OCI-LY7 (cell line): ENCODE results near the gene NDUFAF5.

Source experiments
- EZH2phosphoT487 ChIP-seq: fragments of 200-600 bp; sonication (generic); IDR thresholded peaks from 2 replicates; pipeline ENCODE4 v1.6.1; 2018; ENCODE audit warnings: low read depth, borderline replicate concordance, mild to moderate bottlenecking, mixed run types, antibody characterized with exemption, low read length, moderate library complexity, mixed read lengths
- TF ChIP-seq, protein P1 (sequence below): fragments of 200-600 bp; sonication (generic); conservative IDR thresholded peaks from 2 replicates; pipeline ENCODE4 v1.5.1; 2014; ENCODE audit warnings: mild to moderate bottlenecking, antibody characterized with exemption, low read length, moderate library complexity, mixed read lengths

DNA sequence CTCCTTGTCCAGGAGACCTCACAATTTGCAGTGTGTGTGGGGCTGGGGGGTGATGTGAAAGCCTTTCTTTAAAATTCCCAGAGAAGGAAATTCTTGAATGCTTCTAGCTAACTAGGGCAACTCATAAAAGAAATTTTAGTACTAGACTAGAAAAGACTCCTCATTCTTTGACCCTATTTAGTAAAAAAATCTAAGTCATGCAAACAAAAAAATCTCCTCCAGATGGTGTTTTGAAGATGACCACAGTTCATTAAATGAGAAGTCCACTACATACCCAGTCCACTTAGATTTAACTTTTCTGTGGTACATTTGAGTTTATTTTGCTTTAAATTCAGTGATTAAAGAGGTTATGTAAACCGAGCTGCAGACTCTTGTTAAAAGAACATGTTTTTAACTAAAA lies 67.5 kb downstream of the NDUFAF5 start:
- TF ChIP-seq, protein P1, sequence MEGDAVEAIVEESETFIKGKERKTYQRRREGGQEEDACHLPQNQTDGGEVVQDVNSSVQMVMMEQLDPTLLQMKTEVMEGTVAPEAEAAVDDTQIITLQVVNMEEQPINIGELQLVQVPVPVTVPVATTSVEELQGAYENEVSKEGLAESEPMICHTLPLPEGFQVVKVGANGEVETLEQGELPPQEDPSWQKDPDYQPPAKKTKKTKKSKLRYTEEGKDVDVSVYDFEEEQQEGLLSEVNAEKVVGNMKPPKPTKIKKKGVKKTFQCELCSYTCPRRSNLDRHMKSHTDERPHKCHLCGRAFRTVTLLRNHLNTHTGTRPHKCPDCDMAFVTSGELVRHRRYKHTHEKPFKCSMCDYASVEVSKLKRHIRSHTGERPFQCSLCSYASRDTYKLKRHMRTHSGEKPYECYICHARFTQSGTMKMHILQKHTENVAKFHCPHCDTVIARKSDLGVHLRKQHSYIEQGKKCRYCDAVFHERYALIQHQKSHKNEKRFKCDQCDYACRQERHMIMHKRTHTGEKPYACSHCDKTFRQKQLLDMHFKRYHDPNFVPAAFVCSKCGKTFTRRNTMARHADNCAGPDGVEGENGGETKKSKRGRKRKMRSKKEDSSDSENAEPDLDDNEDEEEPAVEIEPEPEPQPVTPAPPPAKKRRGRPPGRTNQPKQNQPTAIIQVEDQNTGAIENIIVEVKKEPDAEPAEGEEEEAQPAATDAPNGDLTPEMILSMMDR: no peak
- TF ChIP-seq EZH2phosphoT487: no peak
